OCI-LY1 (cell line): ENCODE measurements around the gene ISG20.

Experiments
- CTCF ChIP-seq: fragments of 200-600 bp; sonication (generic), shearing (Covaris generic); IDR thresholded peaks from 2 replicates; pipeline ENCODE4 v1.5.1; 2017; ENCODE audit warnings: mild to moderate bottlenecking, antibody characterized with exemption, low read length, moderate library complexity, mixed read lengths
- EZH2 ChIP-seq: fragments of 200-600 bp; sonication (generic), shearing (Covaris generic); IDR thresholded peaks from 2 replicates; pipeline ENCODE4 v1.8.0; 2017; ENCODE audit warnings: borderline replicate concordance, mixed run types, mild to moderate bottlenecking, antibody characterized with exemption, low read length, moderate library complexity, mixed read lengths

- TF ChIP-seq CTCF = no peak
- TF ChIP-seq EZH2 = no peak
Observed at GRCh38 chr15:88618686-88619085, 20.1 kb upstream of the ISG20 start.
